ENCODE data around the gene MGAT5.

MGAT5 gene

DNA sequence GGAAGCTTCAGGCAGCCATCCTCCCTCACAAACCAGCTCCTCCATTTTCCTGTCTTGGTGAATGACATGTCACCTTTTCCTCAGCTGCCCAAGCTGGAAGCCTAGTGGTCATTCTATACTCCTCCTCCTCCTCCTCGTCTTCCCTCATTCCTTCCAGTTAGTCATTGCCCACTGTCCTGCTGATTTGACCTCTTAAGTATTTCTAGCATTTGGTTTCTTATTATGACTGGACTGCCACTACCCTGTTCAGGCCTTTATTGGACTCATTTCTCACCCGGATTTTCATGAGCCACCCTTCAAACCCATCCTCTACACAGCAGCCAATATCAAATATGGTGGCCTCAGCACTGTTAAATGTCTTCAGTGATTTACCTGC is 21.9 kb upstream of the MGAT5 start:
- H3K36me3 ChIP-seq (replicated peaks) = no peaks in the 10 kb centered on the region
- in situ Hi-C loops (cut with HindIII; ENCODE audit: low pct_ligation_motif_present, low sequenced_read_pairs) = no loop called here
- H3K27me3 ChIP-seq (replicated peaks) = no peaks in the 10 kb centered on the region
- peak; percentile 54 for DNase-seq
- TF ChIP-seq CTCF (IDR thresholded peaks at IDR 0.05; ENCODE audit: low read depth, low read length, missing control alignments) = peak; percentile 19
- peak overlapping the region; percentile 29 for H3K27ac ChIP-seq
- H3K4me3 ChIP-seq (ENCODE audit: low read depth, low read length) = no peak overlapping the region

- Histone ChIP-seq H3K36me3 (replicated peaks) (no peaks in the 10 kb centered on the region), H3K4me3 (ENCODE audit: low read depth, low read length) (no peak overlapping the region), H3K27ac (peak overlapping the region; percentile 9), H3K27me3 (replicated peaks) (no peaks in the 10 kb centered on the region)
- TF ChIP-seq CTCF (IDR thresholded peaks at IDR 0.05; ENCODE audit: low read depth, low read length, missing control alignments) = no peak
- DNase-seq = no peak
- in situ Hi-C loops (cut with HindIII; ENCODE audit: low pct_ligation_motif_present, low sequenced_read_pairs) = no loop called here
These were observed 21.4 kb upstream of the MGAT5 start for GRCh38 chr2:134232461-134232860.

DNA sequence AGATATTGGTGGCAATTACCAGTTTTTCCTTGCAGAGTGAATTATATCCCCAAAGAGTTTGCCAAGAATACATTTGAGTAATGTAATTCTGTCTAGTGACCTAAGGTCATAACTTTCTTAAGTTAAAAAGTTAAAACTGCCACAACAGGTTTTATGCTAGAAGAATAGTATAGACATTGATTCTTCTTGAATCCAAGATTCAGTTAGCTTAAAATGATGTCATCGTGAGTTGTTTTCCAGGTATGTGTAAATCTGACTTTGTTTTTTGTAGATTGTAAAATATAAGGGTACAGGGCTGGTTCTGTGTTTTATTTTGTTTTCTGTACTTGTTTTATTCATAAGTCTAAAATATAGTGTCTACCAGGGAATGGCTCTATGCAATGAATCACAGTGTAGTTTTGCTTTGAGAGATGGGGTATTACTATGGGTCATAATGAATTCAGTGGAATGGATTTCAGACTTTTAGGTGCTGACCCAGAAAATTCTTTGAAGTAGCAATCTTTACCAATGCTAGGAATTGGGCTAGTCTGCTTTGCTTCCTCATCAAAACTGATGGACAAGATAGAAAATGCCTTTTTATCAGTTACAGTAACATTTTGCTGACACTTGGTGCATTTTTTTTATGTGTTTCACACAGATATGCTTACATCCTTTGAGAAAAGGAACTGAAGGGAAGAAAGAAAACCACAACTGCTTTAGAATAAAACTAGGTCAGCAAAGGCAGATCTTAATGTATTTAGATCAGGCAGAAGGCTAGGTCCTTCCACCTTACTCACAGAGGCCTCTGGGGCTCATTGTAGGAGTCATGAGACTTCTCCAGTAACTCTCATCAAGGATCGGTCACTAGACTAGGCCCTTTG is 20.8 kb upstream of the MGAT5 start:
- H3K4me3 ChIP-seq (ENCODE audit: low read depth, low read length) = no peak overlapping the region
- H3K27me3 ChIP-seq (replicated peaks) = no peaks in the 10 kb centered on the region
- no peak for TF ChIP-seq CTCF (IDR thresholded peaks at IDR 0.05; ENCODE audit: low read depth, low read length, missing control alignments)
- no peaks in the 10 kb centered on the region for H3K36me3 ChIP-seq (replicated peaks)
- DNase-seq = peak; percentile 44
- in situ Hi-C loops (cut with HindIII; ENCODE audit: low pct_ligation_motif_present, low sequenced_read_pairs) = no loop called here
- H3K27ac ChIP-seq = peak overlapping the region; percentile 9

GRCh38 chr2:134233728-134234136 is 20.1 kb upstream of the MGAT5 start:
- DNase-seq = no peak
- no peaks in the 10 kb centered on the region for H3K36me3 ChIP-seq (replicated peaks)
- no peaks in the 10 kb centered on the region for H3K27me3 ChIP-seq (replicated peaks)
- TF ChIP-seq CTCF (IDR thresholded peaks at IDR 0.05; ENCODE audit: low read depth, low read length, missing control alignments) = no peak
- peak overlapping the region; percentile 1 for H3K27ac ChIP-seq
- H3K4me3 ChIP-seq (ENCODE audit: low read depth, low read length) = no peak overlapping the region
- in situ Hi-C loops (cut with HindIII; ENCODE audit: low pct_ligation_motif_present, low sequenced_read_pairs) = no loop called here

DNA sequence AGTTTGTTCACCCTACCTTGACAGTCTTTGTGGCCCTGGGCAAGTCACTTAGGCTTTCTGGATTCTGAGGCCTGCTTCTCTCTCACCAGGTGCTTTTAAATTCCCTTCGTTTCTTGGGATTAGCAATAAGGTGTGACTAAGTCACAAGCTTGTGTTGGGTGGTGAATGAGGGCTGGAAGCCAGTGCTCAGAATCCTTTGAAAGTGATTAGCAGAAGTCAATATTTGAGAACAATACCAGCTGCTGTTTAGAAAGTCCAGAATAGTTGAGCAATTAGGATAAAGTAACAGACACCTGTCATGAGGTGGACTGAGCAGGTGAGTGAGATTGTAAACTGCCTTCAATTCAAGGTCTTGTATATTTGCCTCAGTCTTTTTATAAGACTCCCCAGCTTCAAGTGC is 19.3 kb upstream of the MGAT5 start:
- no peak for DNase-seq
- H3K27ac ChIP-seq = no peak overlapping the region
- in situ Hi-C loops (cut with HindIII; ENCODE audit: low pct_ligation_motif_present, low sequenced_read_pairs) = no loop called here
- no peak for TF ChIP-seq CTCF (IDR thresholded peaks at IDR 0.05; ENCODE audit: low read depth, low read length, missing control alignments)
- H3K36me3 ChIP-seq (replicated peaks) = no peaks in the 10 kb centered on the region
- H3K4me3 ChIP-seq (ENCODE audit: low read depth, low read length) = no peak overlapping the region
- H3K27me3 ChIP-seq (replicated peaks) = no peaks in the 10 kb centered on the region

Measured in brain microvascular endothelial cell (primary cell).